Natural killer cell (primary cell): ENCODE measurements around the gene RIMS4. TPM values are rescaled to one million over a fixed set of nuclear protein-coding genes. Genes with fewer than 3 reads are reported as not detected.

Experiments used
- ATAC-seq, 3 donors: fragments of 150-1000 bp in 2 of 3; fragments of 200-7000 bp in 1 of 3; cut with Tn5 transposase; 1 replicate in 1 of 3; 2 replicates in 2 of 3; pipeline ENCODE4 v1.10.0; 2021; ENCODE audit warnings: mild to moderate bottlenecking in 2 of 3, moderate library complexity in 2 of 3
- DNase-seq, 2 donors: peaks; one replicate each; pipeline versions ENCODE4 v3.0.0 to v3.0.0-alpha.2; 2013 to 2021; ENCODE audit warnings: mixed read lengths in 1 of 2
- H3K27ac ChIP-seq: one replicate; pipeline ENCODE4 v1.5.1; 2013; ENCODE audit warnings: mild to moderate bottlenecking, low read length
- H3K27me3 ChIP-seq: one replicate; pipeline ENCODE4 v1.6.1; 2013; ENCODE audit warnings: low read length; ENCODE audit not compliant: control insufficient read depth, insufficient read depth
- H3K36me3 ChIP-seq: one replicate; pipeline ENCODE4 v1.6.1; 2013; ENCODE audit warnings: low read length; ENCODE audit not compliant: control insufficient read depth, insufficient read depth
- H3K4me1 ChIP-seq: one replicate; pipeline ENCODE4 v1.6.1; 2013; ENCODE audit warnings: low read length; ENCODE audit not compliant: control insufficient read depth, insufficient read depth
- H3K4me3 ChIP-seq: one replicate; pipeline ENCODE4 v1.5.1; 2013; ENCODE audit warnings: low read length
- H3K9me3 ChIP-seq: one replicate; pipeline ENCODE4 v1.6.1; 2013; ENCODE audit warnings: low read length; ENCODE audit not compliant: control insufficient read depth, insufficient read depth
- H3K27ac Mint-ChIP-seq, 2 donors: one replicate each; pipeline ENCODE4 v1.8.0; 2022; ENCODE audit warnings: mild to moderate bottlenecking in 2 of 2, mixed read lengths in 2 of 2, moderate library complexity in 1 of 2
- H3K27me3 Mint-ChIP-seq, 2 donors: one replicate each; pipeline ENCODE4 v1.8.0; 2022; ENCODE audit warnings: low read depth in 2 of 2, mixed read lengths in 2 of 2
- H3K36me3 Mint-ChIP-seq: one replicate; pipeline ENCODE4 v1.8.0; 2022; ENCODE audit warnings: mixed read lengths
- H3K4me1 Mint-ChIP-seq, 2 donors: one replicate each; pipeline ENCODE4 v1.8.0; 2022; ENCODE audit warnings: mixed read lengths in 2 of 2
- H3K4me3 Mint-ChIP-seq: one replicate; pipeline ENCODE4 v1.8.0; 2022; ENCODE audit warnings: mild to moderate bottlenecking, moderate library complexity, mixed read lengths
- H3K9me3 Mint-ChIP-seq, 2 donors: one replicate each; pipeline ENCODE4 v1.8.0; 2022; ENCODE audit warnings: mixed read lengths in 2 of 2
- WGBS: methylation state at CpG from one replicate; pipeline ENCODE4 v1.1.7; 2013; ENCODE audit warnings: missing lambda C conversion rate; ENCODE audit not compliant: insufficient coverage; 5-methylcytosine and 5-hydroxymethylcytosine counted together
- intact Hi-C: fragments of 100-400 bp; cut with micrococcal nuclease; formaldehyde crosslinking; loops from one replicate; pipeline ENCODE4 v1.14.2; 2022
- total RNA-seq, 4 donors: library from RNA; stranded (reverse); fragments of 120-200 nt in 1 of 4; gene quantifications; one replicate each; pipeline versions ENCODE4 v1.2.3 to v1.2.4, GENCODE V29; 2013 to 2022
- TF ChIP-seq, protein P1 (sequence below): fragments of 200-600 bp; IDR thresholded peaks from one replicate; pipeline ENCODE4 v1.8.0; 2022; ENCODE audit warnings: antibody characterized with exemption

RIMS4 gene
- total RNA-seq, 3 donors from 2014 or later (not counting 1 experiment from before 2014, with no cell fraction given) = not detected

DNA sequence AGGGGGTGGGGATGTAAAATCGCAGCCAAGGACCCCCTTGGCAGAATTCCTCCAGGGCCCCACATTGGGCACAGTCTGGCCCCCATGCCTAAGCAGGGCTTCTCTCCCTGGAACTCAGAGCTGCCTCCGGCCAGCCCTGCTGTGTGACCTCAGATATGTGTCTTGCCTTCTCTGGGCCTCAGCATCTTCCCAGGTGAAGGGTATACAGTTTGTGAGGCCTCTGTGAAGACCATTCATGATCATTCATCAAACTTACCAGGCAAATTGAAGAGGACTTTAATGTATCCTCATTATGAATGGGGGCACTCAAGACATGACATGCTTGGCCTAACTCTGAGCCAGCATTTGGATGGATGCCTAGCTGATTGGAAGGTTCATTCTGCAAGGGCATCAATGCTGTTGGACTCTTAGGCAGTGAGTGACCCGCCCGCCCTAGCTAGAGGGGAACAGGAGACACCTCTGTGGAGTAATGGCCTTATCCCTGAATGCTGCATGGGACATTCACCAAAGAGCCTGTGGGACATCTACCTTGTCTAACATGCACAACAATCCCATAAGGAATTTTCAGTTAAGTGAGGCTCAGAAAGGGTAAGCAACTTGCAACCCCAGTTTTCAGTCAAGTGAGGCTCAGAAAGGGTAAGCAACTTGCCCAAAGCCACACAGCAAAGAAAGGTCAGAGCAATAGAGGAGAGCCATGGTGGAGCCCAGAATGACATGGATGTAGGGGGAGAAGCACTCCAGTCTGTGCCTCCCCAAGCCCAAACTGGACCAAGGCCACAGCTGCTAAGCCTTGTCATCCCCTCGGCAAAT is 94.6 kb downstream of the RIMS4 start:
- Mint-ChIP-seq H3K27ac (no peak overlapping the region), H3K4me3 (no peak overlapping the region), H3K9me3 (no peaks in the 10 kb centered on the region), H3K4me1 (peaks cover 6 to 8% of the 10 kb centered on the region in 2 donors), H3K27me3 (peaks cover 15 to 26% of the 10 kb centered on the region in 2 donors), H3K36me3 (no peaks in the 10 kb centered on the region)
- H3K27ac ChIP-seq = no peak overlapping the region
- H3K9me3 ChIP-seq = no peaks in the 10 kb centered on the region
- DNase-seq (no peak), ATAC-seq (no peak)
- TF ChIP-seq, protein P1, sequence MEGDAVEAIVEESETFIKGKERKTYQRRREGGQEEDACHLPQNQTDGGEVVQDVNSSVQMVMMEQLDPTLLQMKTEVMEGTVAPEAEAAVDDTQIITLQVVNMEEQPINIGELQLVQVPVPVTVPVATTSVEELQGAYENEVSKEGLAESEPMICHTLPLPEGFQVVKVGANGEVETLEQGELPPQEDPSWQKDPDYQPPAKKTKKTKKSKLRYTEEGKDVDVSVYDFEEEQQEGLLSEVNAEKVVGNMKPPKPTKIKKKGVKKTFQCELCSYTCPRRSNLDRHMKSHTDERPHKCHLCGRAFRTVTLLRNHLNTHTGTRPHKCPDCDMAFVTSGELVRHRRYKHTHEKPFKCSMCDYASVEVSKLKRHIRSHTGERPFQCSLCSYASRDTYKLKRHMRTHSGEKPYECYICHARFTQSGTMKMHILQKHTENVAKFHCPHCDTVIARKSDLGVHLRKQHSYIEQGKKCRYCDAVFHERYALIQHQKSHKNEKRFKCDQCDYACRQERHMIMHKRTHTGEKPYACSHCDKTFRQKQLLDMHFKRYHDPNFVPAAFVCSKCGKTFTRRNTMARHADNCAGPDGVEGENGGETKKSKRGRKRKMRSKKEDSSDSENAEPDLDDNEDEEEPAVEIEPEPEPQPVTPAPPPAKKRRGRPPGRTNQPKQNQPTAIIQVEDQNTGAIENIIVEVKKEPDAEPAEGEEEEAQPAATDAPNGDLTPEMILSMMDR = no peak
- no peaks in the 10 kb centered on the region for H3K36me3 ChIP-seq
- intact Hi-C loops = no loop called here
- H3K4me1 ChIP-seq = peaks cover 7% of the 10 kb centered on the region
- H3K27me3 ChIP-seq = no peaks in the 10 kb centered on the region
- WGBS = 94% methylated on average over 5 of the region's 5 CpGs
- no peak overlapping the region for H3K4me3 ChIP-seq

DNA sequence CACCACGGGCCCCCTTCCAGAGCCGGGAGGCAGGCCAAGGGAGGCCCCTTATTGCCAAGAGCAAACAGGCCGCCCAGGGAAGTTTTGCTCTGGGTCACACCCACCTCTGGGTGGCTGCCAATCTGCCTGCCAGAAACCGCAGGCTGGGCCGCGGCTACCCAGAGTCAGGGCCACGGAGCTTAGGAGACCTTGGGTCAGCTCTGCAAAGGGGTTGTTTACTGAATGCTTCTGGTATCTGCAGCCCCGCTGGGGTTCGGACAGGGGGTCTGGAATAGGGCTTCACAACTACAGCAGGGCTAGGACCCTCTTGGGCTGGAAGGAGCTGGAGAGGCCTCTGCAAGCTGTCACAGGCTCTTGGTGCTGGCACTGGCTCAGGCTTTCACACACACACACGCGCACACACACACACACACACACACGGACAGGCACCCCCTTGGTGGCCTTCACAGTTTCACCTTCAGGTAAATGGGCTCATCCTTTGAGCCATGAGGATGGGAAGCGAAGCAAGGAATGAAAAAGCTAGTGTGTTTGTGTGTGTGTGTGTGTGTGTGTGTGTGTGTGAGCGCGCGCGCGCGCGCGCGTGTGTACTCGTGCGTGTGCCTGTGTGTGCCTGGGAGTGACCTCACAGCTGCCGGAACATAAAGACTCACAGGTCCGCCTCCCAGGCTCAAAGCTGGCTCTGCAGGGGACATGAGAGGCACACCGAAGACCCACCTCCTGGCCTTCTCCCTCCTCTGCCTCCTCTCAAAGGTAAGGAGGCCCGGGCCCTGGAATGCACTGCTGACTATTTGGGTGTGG is 95.4 kb downstream of the RIMS4 start, which contains the start of gene CCN5:
CCN5 (plus strand) TSS at position 669 of the 798 bp plus-strand sequence; CDS start at position 691, 22 bp downstream.
- no peak within 1 kb of the TSS for H3K4me3 Mint-ChIP-seq
- no peaks in the 10 kb centered on the region for H3K9me3 Mint-ChIP-seq
- no peaks in the 10 kb centered on the region for H3K36me3 ChIP-seq
- peaks cover 15 to 26% of the 10 kb centered on the region in 2 donors for H3K27me3 Mint-ChIP-seq
- no peaks in the 10 kb centered on the region for H3K27me3 ChIP-seq
- no peak within 1 kb of the TSS for H3K27ac ChIP-seq
- DNase-seq = no peak
- peaks cover 7% of the 10 kb centered on the region for H3K4me1 ChIP-seq
- H3K27ac Mint-ChIP-seq = no peak within 1 kb of the TSS
- WGBS = 42% methylated on average over 26 of the region's 28 CpGs
- H3K4me1 Mint-ChIP-seq = peaks cover 0 to 8% of the 10 kb centered on the region in 2 donors
- H3K36me3 Mint-ChIP-seq = no peaks in the 10 kb centered on the region
- ATAC-seq = peak in 1 of 3 donors; percentile 67
- TF ChIP-seq, protein P1 = no peak
- intact Hi-C loops = no loop called here
- H3K4me3 ChIP-seq = no peak within 1 kb of the TSS
- no peaks in the 10 kb centered on the region for H3K9me3 ChIP-seq

DNA sequence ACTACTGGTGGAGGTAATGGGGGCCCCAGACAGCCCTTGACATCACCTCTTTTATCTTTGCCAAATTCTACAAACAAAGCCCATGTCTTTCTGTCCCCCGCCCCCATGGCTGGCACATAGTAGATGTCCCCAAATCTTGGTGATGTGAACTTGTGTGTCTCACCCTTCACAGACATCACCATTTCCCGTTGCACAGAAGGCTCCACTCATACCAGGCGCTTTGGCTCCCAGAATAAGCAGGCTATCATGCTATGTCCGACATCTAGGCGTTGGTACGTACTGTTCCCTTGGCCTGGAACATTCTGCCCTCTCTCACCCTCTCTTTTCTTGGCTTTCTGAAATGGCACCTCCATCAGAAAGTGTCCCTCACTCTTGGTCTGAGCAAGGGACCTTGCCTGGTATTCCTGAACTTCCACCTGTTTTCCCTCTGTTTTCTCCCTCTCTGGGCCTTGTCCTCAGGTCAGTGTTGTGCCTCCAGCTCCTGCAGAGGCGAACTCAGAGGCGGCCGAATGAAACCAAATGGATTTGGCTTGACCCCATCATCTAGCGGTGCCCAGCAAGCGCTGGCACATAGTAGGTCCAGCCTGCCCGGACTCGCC is 96.1 kb downstream of the RIMS4 start:
- 73% methylated on average over 13 of the region's 13 CpGs for WGBS
- H3K27me3 ChIP-seq = no peaks in the 10 kb centered on the region
- no peaks in the 10 kb centered on the region for H3K36me3 ChIP-seq
- no peak for ATAC-seq
- Mint-ChIP-seq H3K36me3 (no peaks in the 10 kb centered on the region), H3K27ac (no peak overlapping the region), H3K27me3 (peaks cover 15 to 26% of the 10 kb centered on the region in 2 donors), H3K4me3 (no peak overlapping the region), H3K9me3 (no peaks in the 10 kb centered on the region), H3K4me1 (peaks cover 0 to 8% of the 10 kb centered on the region in 2 donors)
- H3K9me3 ChIP-seq = no peaks in the 10 kb centered on the region
- TF ChIP-seq, protein P1 = no peak
- DNase-seq = no peak
- intact Hi-C loops = no loop called here
- H3K4me3 ChIP-seq = no peak overlapping the region
- H3K4me1 ChIP-seq = peaks cover 7% of the 10 kb centered on the region
- H3K27ac ChIP-seq = no peak overlapping the region
